ENCODE measurements around the gene CHD6.

The CHD6 gene

GRCh38 chr20:41531518-41532275 is 86.5 kb downstream of the CHD6 start:
- Histone ChIP-seq H3K9me2 (ENCODE audit: low read depth, low read length) (no peaks in the 10 kb centered on the region), H3K9ac (ENCODE audit: low read length) (no peak overlapping the region), H3K36me3 (ENCODE audit: insufficient read depth, low read length) (peaks cover 23% of the 10 kb centered on the region; the same call in 1 of the 2 replicates)

GRCh38 chr20:41530923-41531322 is 87.3 kb downstream of the CHD6 start:
- H3K36me3 ChIP-seq (ENCODE audit: insufficient read depth, low read length), result peaks cover 23% of the 10 kb centered on the region; the same call in 1 of the 2 replicates
- H3K79me2 ChIP-seq (ENCODE audit: insufficient read depth, low read length), result no peaks in the 10 kb centered on the region

More at GRCh38 chr20:41531518-41532275, 86.5 kb downstream of the CHD6 start:
- H3K27me3 ChIP-seq (ENCODE audit: insufficient read depth, low read length), result no peaks in the 10 kb centered on the region
- H2AFZ ChIP-seq (ENCODE audit: low read length), result no peak overlapping the region
- TF ChIP-seq EZH2 (IDR thresholded peaks at IDR 0.05; ENCODE audit: borderline replicate concordance, low read length) (no peak), CTCF (IDR thresholded peaks at IDR 0.05; ENCODE audit: low read length) (no peak)
- no peaks in the 10 kb centered on the region for H3F3A ChIP-seq (ENCODE audit: insufficient read depth, low read length)
- H4K20me1 ChIP-seq (ENCODE audit: insufficient read depth, low read length), result no peaks in the 10 kb centered on the region
- H3K4me3 ChIP-seq (ENCODE audit: low read depth, low read length, poor library complexity, severe bottlenecking), result no peak overlapping the region
- H3K4me2 ChIP-seq (ENCODE audit: low read length), result no peak overlapping the region
- no peak overlapping the region for H3K27ac ChIP-seq (ENCODE audit: low read depth, low read length, poor library complexity, severe bottlenecking)
- no peaks in the 10 kb centered on the region for H3K79me2 ChIP-seq (ENCODE audit: insufficient read depth, low read length)
- H3K4me1 ChIP-seq (ENCODE audit: insufficient read depth, low read length, severe bottlenecking), result no peaks in the 10 kb centered on the region
- H3K9me3 ChIP-seq (ENCODE audit: low read length), result no peaks in the 10 kb centered on the region

GRCh38 chr20:41526327-41526726 is 91.8 kb downstream of the CHD6 start:
- Histone ChIP-seq H3K27me3 (ENCODE audit: insufficient read depth, low read length) (no peaks in the 10 kb centered on the region), H3K9me3 (ENCODE audit: low read length) (no peaks in the 10 kb centered on the region), H2AFZ (ENCODE audit: low read length) (no peak overlapping the region), H3K4me2 (ENCODE audit: low read length) (no peak overlapping the region), H3K36me3 (ENCODE audit: insufficient read depth, low read length) (peaks cover 14% of the 10 kb centered on the region; the same call in 1 of the 2 replicates), H4K20me1 (ENCODE audit: insufficient read depth, low read length) (no peaks in the 10 kb centered on the region), H3K4me3 (ENCODE audit: low read depth, low read length, poor library complexity, severe bottlenecking) (no peak overlapping the region), H3F3A (ENCODE audit: insufficient read depth, low read length) (no peaks in the 10 kb centered on the region), H3K4me1 (ENCODE audit: insufficient read depth, low read length, severe bottlenecking) (no peaks in the 10 kb centered on the region), H3K27ac (ENCODE audit: low read depth, low read length, poor library complexity, severe bottlenecking) (no peak overlapping the region), H3K9ac (ENCODE audit: low read length) (no peak overlapping the region), H3K9me2 (ENCODE audit: low read depth, low read length) (no peaks in the 10 kb centered on the region), H3K79me2 (ENCODE audit: insufficient read depth, low read length) (no peaks in the 10 kb centered on the region)
- no peak for TF ChIP-seq CTCF (IDR thresholded peaks at IDR 0.05; ENCODE audit: low read length)

More at GRCh38 chr20:41530923-41531322, 87.3 kb downstream of the CHD6 start:
- H3F3A ChIP-seq (ENCODE audit: insufficient read depth, low read length), result no peaks in the 10 kb centered on the region
- no peaks in the 10 kb centered on the region for H3K9me2 ChIP-seq (ENCODE audit: low read depth, low read length)
- H3K27me3 ChIP-seq (ENCODE audit: insufficient read depth, low read length), result no peaks in the 10 kb centered on the region
- no peaks in the 10 kb centered on the region for H4K20me1 ChIP-seq (ENCODE audit: insufficient read depth, low read length)
- H2AFZ ChIP-seq (ENCODE audit: low read length), result no peak overlapping the region
- no peak overlapping the region for H3K4me3 ChIP-seq (ENCODE audit: low read depth, low read length, poor library complexity, severe bottlenecking)
- TF ChIP-seq EZH2 (IDR thresholded peaks at IDR 0.05; ENCODE audit: borderline replicate concordance, low read length), result no peak
- no peak for TF ChIP-seq CTCF (IDR thresholded peaks at IDR 0.05; ENCODE audit: low read length)
- H3K4me1 ChIP-seq (ENCODE audit: insufficient read depth, low read length, severe bottlenecking), result no peaks in the 10 kb centered on the region
- no peaks in the 10 kb centered on the region for H3K9me3 ChIP-seq (ENCODE audit: low read length)
- H3K27ac ChIP-seq (ENCODE audit: low read depth, low read length, poor library complexity, severe bottlenecking), result no peak overlapping the region
- no peak overlapping the region for H3K9ac ChIP-seq (ENCODE audit: low read length)
- no peak overlapping the region for H3K4me2 ChIP-seq (ENCODE audit: low read length)

All from OCI-LY1 (cell line).